ENCODE data around the gene CTAGE4. TPM values are rescaled to one million over a fixed set of nuclear protein-coding genes. Genes with fewer than 3 reads are reported as not detected.
"Not testable (repeated sequence)": the region's sequence is repeated elsewhere in the genome, so short reads cannot be mapped to it uniquely, and the experiment has no call there.

The CTAGE4 gene
- total RNA-seq, 2 donors from 2014 or later: 6.3 to 8.7 TPM

GRCh38 chr7:144219149-144219548 is 35.9 kb downstream of the CTAGE4 start:
- H3K4me3 ChIP-seq (ENCODE audit: low read length); H3K4me1 Mint-ChIP-seq; H3K9ac ChIP-seq (ENCODE audit: extremely low read depth, low read length, poor library complexity, severe bottlenecking); DNase-seq; H3K4me1 ChIP-seq (ENCODE audit: control insufficient read depth, insufficient read depth, low read length); H3K27ac Mint-ChIP-seq; H3K36me3 ChIP-seq (ENCODE audit: control insufficient read depth, insufficient read depth, low read length); H3K27me3 Mint-ChIP-seq (ENCODE audit: insufficient read depth); H3K9me3 Mint-ChIP-seq; H3K27ac ChIP-seq (ENCODE audit: low read depth, low read length); H3K27me3 ChIP-seq (ENCODE audit: control insufficient read depth, insufficient read depth, low read length, poor library complexity, severe bottlenecking); H3K4me3 Mint-ChIP-seq; H3K36me3 Mint-ChIP-seq (ENCODE audit: low read depth); H3K9me3 ChIP-seq (ENCODE audit: control insufficient read depth, low read length): not testable (repeated sequence)
- no CpG with 5 or more reads among the region's 4 CpGs for WGBS, 2 experiments (ENCODE audit: insufficient coverage in 1 of 2, insufficient read length in 1 of 2)

DNA sequence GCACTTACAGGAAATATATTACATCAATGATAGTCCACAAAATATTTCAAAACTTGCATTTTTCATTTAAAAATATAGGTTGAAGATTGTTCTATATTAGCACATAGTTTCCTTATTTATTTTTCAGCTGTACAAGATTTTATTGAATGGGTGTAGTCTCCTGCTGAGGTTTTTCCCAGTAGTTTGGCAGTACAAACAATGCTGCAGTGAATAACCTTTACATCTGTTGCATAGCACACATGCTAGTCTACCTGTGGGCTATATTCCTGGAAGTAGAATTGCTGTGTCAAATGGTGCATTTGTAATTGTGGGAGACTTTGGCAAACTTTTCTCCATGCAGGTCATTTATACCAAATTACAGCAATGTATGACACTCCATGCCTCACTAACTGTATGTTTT is 37.3 kb downstream of the CTAGE4 start:
- H3K9me3 ChIP-seq (ENCODE audit: control insufficient read depth, low read length); H3K4me3 Mint-ChIP-seq: not testable (repeated sequence)

DNA sequence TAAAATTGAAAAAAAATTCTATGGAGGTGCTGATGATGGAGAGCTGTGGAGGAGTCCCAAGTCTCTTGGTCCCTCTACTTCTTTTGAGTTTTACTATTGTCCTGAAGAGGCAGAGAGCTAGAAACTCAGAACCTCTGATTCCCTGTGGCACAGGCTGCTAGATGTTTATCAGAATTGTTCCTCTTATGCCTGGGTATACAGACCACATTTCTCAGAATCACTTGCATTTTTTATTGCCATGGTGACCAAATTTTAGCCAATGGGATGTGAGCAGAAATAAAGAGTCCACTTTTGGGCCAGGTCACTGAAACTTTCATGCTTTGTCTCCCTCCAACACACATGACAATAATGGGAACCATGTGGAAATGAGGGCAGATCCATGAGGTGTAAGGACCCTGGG is 40.4 kb downstream of the CTAGE4 start:
- H3K4me3 Mint-ChIP-seq; H3K4me1 ChIP-seq (ENCODE audit: control insufficient read depth, insufficient read depth, low read length); H3K9me3 Mint-ChIP-seq; H3K9me3 ChIP-seq (ENCODE audit: control insufficient read depth, low read length); H3K27ac ChIP-seq (ENCODE audit: low read depth, low read length); DNase-seq; H3K9ac ChIP-seq (ENCODE audit: extremely low read depth, low read length, poor library complexity, severe bottlenecking); H3K4me1 Mint-ChIP-seq; H3K36me3 Mint-ChIP-seq (ENCODE audit: low read depth); H3K27ac Mint-ChIP-seq; H3K27me3 ChIP-seq (ENCODE audit: control insufficient read depth, insufficient read depth, low read length, poor library complexity, severe bottlenecking); H3K36me3 ChIP-seq (ENCODE audit: control insufficient read depth, insufficient read depth, low read length); H3K4me3 ChIP-seq (ENCODE audit: low read length); H3K27me3 Mint-ChIP-seq (ENCODE audit: insufficient read depth): not testable (repeated sequence)

More for the DNA sequence above, 37.3 kb downstream of the CTAGE4 start:
- H3K9me3 Mint-ChIP-seq; H3K4me1 ChIP-seq (ENCODE audit: control insufficient read depth, insufficient read depth, low read length); H3K9ac ChIP-seq (ENCODE audit: extremely low read depth, low read length, poor library complexity, severe bottlenecking); H3K27me3 Mint-ChIP-seq (ENCODE audit: insufficient read depth); H3K36me3 ChIP-seq (ENCODE audit: control insufficient read depth, insufficient read depth, low read length); H3K4me3 ChIP-seq (ENCODE audit: low read length); H3K27me3 ChIP-seq (ENCODE audit: control insufficient read depth, insufficient read depth, low read length, poor library complexity, severe bottlenecking); H3K27ac Mint-ChIP-seq; H3K27ac ChIP-seq (ENCODE audit: low read depth, low read length); H3K36me3 Mint-ChIP-seq (ENCODE audit: low read depth); H3K4me1 Mint-ChIP-seq; DNase-seq: not testable (repeated sequence)

DNA sequence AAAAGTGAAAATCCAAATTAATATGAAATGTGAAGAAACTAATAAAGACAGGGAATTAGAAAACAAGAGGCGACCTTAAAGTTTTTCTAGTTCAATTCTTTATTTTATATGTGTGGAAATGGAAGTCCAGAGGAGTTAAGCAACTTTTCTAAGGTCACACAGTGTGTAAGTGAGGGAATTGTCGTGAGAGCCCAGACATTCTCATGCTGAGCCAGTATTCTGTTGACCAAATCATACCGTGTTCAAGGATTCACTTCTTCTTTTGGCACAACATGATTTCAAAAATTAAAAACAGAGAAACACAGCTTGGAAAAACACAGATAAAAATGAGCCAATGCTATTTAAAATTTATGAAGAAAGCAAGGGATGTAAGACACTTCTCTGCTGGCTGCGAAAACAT is 43.6 kb downstream of the CTAGE4 start:
- H3K9me3 ChIP-seq (ENCODE audit: control insufficient read depth, low read length); H3K27ac ChIP-seq (ENCODE audit: low read depth, low read length); H3K27ac Mint-ChIP-seq; H3K36me3 Mint-ChIP-seq (ENCODE audit: low read depth); H3K9ac ChIP-seq (ENCODE audit: extremely low read depth, low read length, poor library complexity, severe bottlenecking); H3K27me3 Mint-ChIP-seq (ENCODE audit: insufficient read depth); H3K27me3 ChIP-seq (ENCODE audit: control insufficient read depth, insufficient read depth, low read length, poor library complexity, severe bottlenecking); DNase-seq; H3K36me3 ChIP-seq (ENCODE audit: control insufficient read depth, insufficient read depth, low read length); H3K4me3 Mint-ChIP-seq; H3K4me1 ChIP-seq (ENCODE audit: control insufficient read depth, insufficient read depth, low read length); H3K4me1 Mint-ChIP-seq; H3K4me3 ChIP-seq (ENCODE audit: low read length); H3K9me3 Mint-ChIP-seq: not testable (repeated sequence)
- WGBS, 2 experiments (ENCODE audit: insufficient coverage in 1 of 2, insufficient read length in 1 of 2): 94% methylated on average over 2 of the region's 4 CpGs; no CpG with 5 or more reads in 1 of the 2 experiments

DNA sequence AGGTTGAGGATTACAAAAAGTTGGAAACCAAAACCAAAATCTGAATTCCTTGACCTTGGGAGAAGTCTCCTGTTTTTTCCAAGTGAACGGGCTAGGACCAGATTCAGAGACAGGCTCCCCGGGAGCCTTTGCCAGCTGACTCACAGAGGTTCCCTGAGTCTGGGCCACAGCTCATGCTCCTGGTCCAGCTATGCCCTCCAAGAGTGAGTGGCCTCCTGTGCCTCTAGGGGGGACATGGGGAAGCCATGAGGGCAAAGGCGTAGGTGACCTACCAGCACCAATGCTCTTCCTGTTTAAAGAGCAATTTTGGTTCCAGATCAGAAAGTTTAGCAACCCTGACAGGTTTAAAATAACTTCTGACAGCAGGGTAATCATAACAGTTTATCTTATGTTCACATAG is 45.5 kb downstream of the CTAGE4 start:
- H3K9me3 ChIP-seq (ENCODE audit: control insufficient read depth, low read length); H3K9me3 Mint-ChIP-seq; H3K27me3 Mint-ChIP-seq (ENCODE audit: insufficient read depth); H3K4me1 Mint-ChIP-seq; H3K4me3 ChIP-seq (ENCODE audit: low read length); H3K36me3 Mint-ChIP-seq (ENCODE audit: low read depth); H3K4me3 Mint-ChIP-seq; H3K27ac Mint-ChIP-seq; H3K36me3 ChIP-seq (ENCODE audit: control insufficient read depth, insufficient read depth, low read length); H3K9ac ChIP-seq (ENCODE audit: extremely low read depth, low read length, poor library complexity, severe bottlenecking); H3K4me1 ChIP-seq (ENCODE audit: control insufficient read depth, insufficient read depth, low read length); H3K27ac ChIP-seq (ENCODE audit: low read depth, low read length); H3K27me3 ChIP-seq (ENCODE audit: control insufficient read depth, insufficient read depth, low read length, poor library complexity, severe bottlenecking): not testable (repeated sequence)
- 81% methylated on average over 1 of the region's 3 CpGs; no CpG with 5 or more reads in 1 of the 2 experiments for WGBS, 2 experiments (ENCODE audit: insufficient coverage in 1 of 2, insufficient read length in 1 of 2)
- peak; percentile 24 for DNase-seq

GRCh38 chr7:144231027-144231426 is 47.8 kb downstream of the CTAGE4 start:
- not testable (repeated sequence) for H3K27ac Mint-ChIP-seq; H3K36me3 ChIP-seq (ENCODE audit: control insufficient read depth, insufficient read depth, low read length); H3K9me3 Mint-ChIP-seq; H3K36me3 Mint-ChIP-seq (ENCODE audit: low read depth); H3K4me1 Mint-ChIP-seq; H3K9me3 ChIP-seq (ENCODE audit: control insufficient read depth, low read length); H3K4me3 ChIP-seq (ENCODE audit: low read length); DNase-seq; H3K4me1 ChIP-seq (ENCODE audit: control insufficient read depth, insufficient read depth, low read length); H3K27me3 Mint-ChIP-seq (ENCODE audit: insufficient read depth); H3K9ac ChIP-seq (ENCODE audit: extremely low read depth, low read length, poor library complexity, severe bottlenecking); H3K27ac ChIP-seq (ENCODE audit: low read depth, low read length); H3K4me3 Mint-ChIP-seq; H3K27me3 ChIP-seq (ENCODE audit: control insufficient read depth, insufficient read depth, low read length, poor library complexity, severe bottlenecking)
- WGBS, 2 experiments (ENCODE audit: insufficient coverage in 1 of 2, insufficient read length in 1 of 2): no CpG with 5 or more reads among the region's 2 CpGs

DNA sequence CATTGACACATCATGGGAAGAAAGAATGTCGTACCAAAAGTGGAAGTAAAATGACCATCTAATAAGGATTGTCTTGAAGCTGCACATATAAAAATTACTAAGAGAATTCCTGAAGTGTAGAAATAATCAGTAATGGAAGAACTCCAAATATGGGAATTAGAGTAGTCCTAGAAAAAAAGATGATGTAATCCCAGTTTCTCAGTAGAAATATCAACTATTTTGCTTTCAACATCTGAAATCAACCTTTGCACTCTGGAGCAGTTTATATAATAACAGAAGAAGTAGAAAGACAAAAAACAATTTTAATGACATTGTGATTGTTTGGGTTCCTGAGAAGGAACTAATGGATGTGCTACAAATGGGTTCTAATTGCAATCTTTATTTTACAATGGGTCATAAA is 49.8 kb downstream of the CTAGE4 start:
- H3K9ac ChIP-seq (ENCODE audit: extremely low read depth, low read length, poor library complexity, severe bottlenecking); H3K9me3 Mint-ChIP-seq; H3K36me3 Mint-ChIP-seq (ENCODE audit: low read depth); H3K4me3 Mint-ChIP-seq; H3K27ac ChIP-seq (ENCODE audit: low read depth, low read length); H3K27me3 Mint-ChIP-seq (ENCODE audit: insufficient read depth); DNase-seq; H3K4me1 ChIP-seq (ENCODE audit: control insufficient read depth, insufficient read depth, low read length); H3K36me3 ChIP-seq (ENCODE audit: control insufficient read depth, insufficient read depth, low read length); H3K9me3 ChIP-seq (ENCODE audit: control insufficient read depth, low read length); H3K4me1 Mint-ChIP-seq; H3K27ac Mint-ChIP-seq; H3K27me3 ChIP-seq (ENCODE audit: control insufficient read depth, insufficient read depth, low read length, poor library complexity, severe bottlenecking); H3K4me3 ChIP-seq (ENCODE audit: low read length): not testable (repeated sequence)
- no CpG with 5 or more reads among the region's 1 CpG for WGBS, 2 experiments (ENCODE audit: insufficient coverage in 1 of 2, insufficient read length in 1 of 2)
